Measurements from ENCODE around the gene ACTL10. TPM values are rescaled to one million over a fixed set of nuclear protein-coding genes. Genes with fewer than 3 reads are reported as not detected.
A peak's percentile ranks its signal among the peaks of the same experiment; 100 is the strongest.
"Not testable (repeated sequence)": the region's sequence is repeated elsewhere in the genome, so short reads cannot be mapped to it uniquely, and the experiment has no call there.

The ACTL10 gene
- total RNA-seq, 4 donors from 2014 or later, result 2.1 to 10.2 (median 3.7) TPM

GRCh38 chr20:33697129-33697528 lies 30.4 kb downstream of the ACTL10 start:
- intact Hi-C loops (cut with DNase I; ENCODE audit: low total_unique reads), result no loop called here
- WGBS, 2 donors, result 54 to 63% methylated on average over 8 of the region's 8 CpGs

GRCh38 chr20:33698966-33699365 lies 32.2 kb downstream of the ACTL10 start:
- DNase-seq (ENCODE audit: low spot score in 2 of 2); H3K4me3 ChIP-seq (ENCODE audit: low read depth, poor library complexity, severe bottlenecking); intact Hi-C loops (cut with DNase I; ENCODE audit: low total_unique reads): not testable (repeated sequence)
- WGBS, 2 donors, result 92 to 94% methylated on average over 6 to 7 of the region's 27 CpGs

More at GRCh38 chr20:33697129-33697528, 30.4 kb downstream of the ACTL10 start:
- DNase-seq (ENCODE audit: low spot score in 2 of 2), result peak; percentile 67 to 95
- TF ChIP-seq POLR2A (IDR thresholded peaks at IDR 0.05) (no peak), CTCF (IDR thresholded peaks at IDR 0.05) (no peak)
- no peak overlapping the region for H3K4me3 ChIP-seq (ENCODE audit: low read depth, poor library complexity, severe bottlenecking)

- H3K4me3 ChIP-seq (ENCODE audit: low read depth, poor library complexity, severe bottlenecking); DNase-seq (ENCODE audit: low spot score in 2 of 2); intact Hi-C loops (cut with DNase I; ENCODE audit: low total_unique reads): not testable (repeated sequence)
- WGBS, 2 donors, result 95 to 96% methylated on average over 13 to 37 of the region's 45 CpGs
Measured at GRCh38 chr20:33700696-33701441, 34.1 kb downstream of the ACTL10 start.

GRCh38 chr20:33701629-33702450 lies 35.1 kb downstream of the ACTL10 start:
- TF ChIP-seq POLR2A (IDR thresholded peaks at IDR 0.05) (no peak), CTCF (IDR thresholded peaks at IDR 0.05) (no peak)
- 80 to 81% methylated on average over 15 to 17 of the region's 27 CpGs for WGBS, 2 donors

GRCh38 chr20:33702861-33703260 lies 36.1 kb downstream of the ACTL10 start:
- DNase-seq (ENCODE audit: low spot score in 2 of 2), result no peak
- TF ChIP-seq CTCF (IDR thresholded peaks at IDR 0.05) (no peak), POLR2A (IDR thresholded peaks at IDR 0.05) (no peak)
- 21 to 42% methylated on average over 5 of the region's 5 CpGs for WGBS, 2 donors
- intact Hi-C loops (cut with DNase I; ENCODE audit: low total_unique reads), result no loop called here
- H3K4me3 ChIP-seq (ENCODE audit: low read depth, poor library complexity, severe bottlenecking), result no peak overlapping the region

More at GRCh38 chr20:33701629-33702450, 35.1 kb downstream of the ACTL10 start:
- no peak overlapping the region for H3K4me3 ChIP-seq (ENCODE audit: low read depth, poor library complexity, severe bottlenecking)
- DNase-seq (ENCODE audit: low spot score in 2 of 2), result no peak
- intact Hi-C loops (cut with DNase I; ENCODE audit: low total_unique reads), result no loop called here

- WGBS, 2 donors, result 89 to 93% methylated on average over 8 of the region's 8 CpGs
- no peak overlapping the region for H3K4me3 ChIP-seq (ENCODE audit: low read depth, poor library complexity, severe bottlenecking)
- DNase-seq (ENCODE audit: low spot score in 2 of 2), result no peak
- intact Hi-C loops (cut with DNase I; ENCODE audit: low total_unique reads), result no loop called here
- TF ChIP-seq POLR2A (IDR thresholded peaks at IDR 0.05), result no peak
Measured at GRCh38 chr20:33703498-33704137, 36.9 kb downstream of the ACTL10 start.
